PC-9 (cell line): ENCODE results near the gene TBC1D2.

ENCODE experiments used
- EZH2 ChIP-seq: fragments of 200-600 bp; sonication (generic); IDR thresholded peaks from 2 replicates; pipeline ENCODE4 v1.8.0; 2017; ENCODE audit warnings: antibody characterized with exemption, low read depth
- TF ChIP-seq, protein P1 (sequence below): fragments of 200-600 bp; sonication (generic); conservative IDR thresholded peaks from 2 replicates; pipeline ENCODE4 v1.6.1; 2017; ENCODE audit warnings: mixed run types, antibody characterized with exemption, mild to moderate bottlenecking, moderate library complexity

GRCh38 chr9:98216391-98216790, 39.1 kb downstream of the TBC1D2 start:
- TF ChIP-seq, protein P1, sequence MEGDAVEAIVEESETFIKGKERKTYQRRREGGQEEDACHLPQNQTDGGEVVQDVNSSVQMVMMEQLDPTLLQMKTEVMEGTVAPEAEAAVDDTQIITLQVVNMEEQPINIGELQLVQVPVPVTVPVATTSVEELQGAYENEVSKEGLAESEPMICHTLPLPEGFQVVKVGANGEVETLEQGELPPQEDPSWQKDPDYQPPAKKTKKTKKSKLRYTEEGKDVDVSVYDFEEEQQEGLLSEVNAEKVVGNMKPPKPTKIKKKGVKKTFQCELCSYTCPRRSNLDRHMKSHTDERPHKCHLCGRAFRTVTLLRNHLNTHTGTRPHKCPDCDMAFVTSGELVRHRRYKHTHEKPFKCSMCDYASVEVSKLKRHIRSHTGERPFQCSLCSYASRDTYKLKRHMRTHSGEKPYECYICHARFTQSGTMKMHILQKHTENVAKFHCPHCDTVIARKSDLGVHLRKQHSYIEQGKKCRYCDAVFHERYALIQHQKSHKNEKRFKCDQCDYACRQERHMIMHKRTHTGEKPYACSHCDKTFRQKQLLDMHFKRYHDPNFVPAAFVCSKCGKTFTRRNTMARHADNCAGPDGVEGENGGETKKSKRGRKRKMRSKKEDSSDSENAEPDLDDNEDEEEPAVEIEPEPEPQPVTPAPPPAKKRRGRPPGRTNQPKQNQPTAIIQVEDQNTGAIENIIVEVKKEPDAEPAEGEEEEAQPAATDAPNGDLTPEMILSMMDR = no peak
- TF ChIP-seq EZH2 = no peak
